SK-N-SH treated with all-trans-retinoic acid at 6 μM for 48 hours (cell line): Measurements from ENCODE around the gene MYNN.

Experiments used
- ATAC-seq: fragments of 200-7000 bp; cut with Tn5 transposase; 3 replicates; pipeline ENCODE4 v1.9.1; 2020; ENCODE audit warnings: mild to moderate bottlenecking, moderate library complexity
- ARNTL ChIP-seq: fragments of 450-650 bp; formaldehyde crosslinking; IDR thresholded peaks from 2 replicates; pipeline ENCODE4 v1.5.0; 2020; ENCODE audit warnings: low read depth, mild to moderate bottlenecking, moderate library complexity, borderline replicate concordance
- CSDC2 ChIP-seq: fragments of 250-450 bp; sonication (Bioruptor Pico); IDR thresholded peaks from 2 replicates; pipeline ENCODE4 v1.5.0; 2020; ENCODE audit warnings: mild to moderate bottlenecking, moderate library complexity
- ESRRG ChIP-seq: fragments of 250-450 bp; sonication (Bioruptor Pico); IDR thresholded peaks from 2 replicates; pipeline ENCODE4 v1.6.1; 2021; ENCODE audit warnings: mild to moderate bottlenecking
- GLIS3 ChIP-seq: fragments of 250-450 bp; sonication (Bioruptor Pico); IDR thresholded peaks from 2 replicates; pipeline ENCODE4 v1.5.0; 2020; ENCODE audit warnings: mild to moderate bottlenecking, moderate library complexity
- ISL1 ChIP-seq: fragments of 250-450 bp; sonication (Bioruptor Pico); IDR thresholded peaks from 2 replicates; pipeline ENCODE4 v2.1.2; 2022; ENCODE audit warnings: mild to moderate bottlenecking, moderate library complexity
- OSR1 ChIP-seq: fragments of 250-450 bp; sonication (Bioruptor Pico); IDR thresholded peaks from 2 replicates; pipeline ENCODE4 v1.8.0; 2022; ENCODE audit warnings: moderate library complexity, mild to moderate bottlenecking, inconsistent platforms
- PPARA ChIP-seq: fragments of 250-450 bp; sonication (Bioruptor Pico); IDR thresholded peaks from 2 replicates; pipeline ENCODE4 v1.5.0; 2020; ENCODE audit warnings: mild to moderate bottlenecking, borderline replicate concordance
- RARB ChIP-seq: fragments of 250-450 bp; sonication (Bioruptor Pico); IDR thresholded peaks from 2 replicates; pipeline ENCODE4 v1.8.0; 2021; ENCODE audit warnings: mild to moderate bottlenecking, moderate library complexity
- SNAI2 ChIP-seq: fragments of 250-450 bp; sonication (Bioruptor Pico); IDR thresholded peaks from 2 replicates; pipeline ENCODE4 v1.5.0; 2020; ENCODE audit warnings: mild to moderate bottlenecking, moderate library complexity
- TOX ChIP-seq: fragments of 250-450 bp; sonication (Bioruptor Pico); IDR thresholded peaks from 2 replicates; pipeline ENCODE4 v1.8.0; 2021; ENCODE audit warnings: mild to moderate bottlenecking, moderate library complexity, borderline replicate concordance
- ZC3H10 ChIP-seq: fragments of 250-450 bp; sonication (Bioruptor Pico); IDR thresholded peaks from 2 replicates; pipeline ENCODE4 v1.5.1; 2021; ENCODE audit warnings: mild to moderate bottlenecking, moderate library complexity
- ZFP3 ChIP-seq: fragments of 250-450 bp; sonication (Bioruptor Pico); IDR thresholded peaks from 2 replicates; pipeline ENCODE4 v1.5.0; 2020; ENCODE audit warnings: mild to moderate bottlenecking, moderate library complexity
- ZFP30 ChIP-seq: fragments of 450-650 bp; formaldehyde crosslinking; IDR thresholded peaks from 2 replicates; pipeline ENCODE4 v1.5.0; 2022; ENCODE audit warnings: mild to moderate bottlenecking, moderate library complexity
- ZNF565 ChIP-seq: fragments of 450-650 bp; formaldehyde crosslinking; conservative IDR thresholded peaks from 2 replicates; pipeline ENCODE4 v1.5.0; 2020; ENCODE audit warnings: low read depth, mild to moderate bottlenecking, moderate library complexity
- ZNF70 ChIP-seq: fragments of 450-650 bp; formaldehyde crosslinking; IDR thresholded peaks from 2 replicates; pipeline ENCODE4 v1.5.0; 2020; ENCODE audit warnings: mild to moderate bottlenecking, moderate library complexity
- ZNF8 ChIP-seq: fragments of 450-650 bp; formaldehyde crosslinking; IDR thresholded peaks from 2 replicates; pipeline ENCODE4 v1.5.0; 2020; ENCODE audit warnings: mild to moderate bottlenecking, moderate library complexity
- TF ChIP-seq, protein P1 (sequence below): fragments of 250-450 bp; sonication (Bioruptor Pico); IDR thresholded peaks from 2 replicates; pipeline ENCODE4 v1.8.0; 2021; ENCODE audit warnings: low read depth, mild to moderate bottlenecking, moderate library complexity, borderline replicate concordance
- TF ChIP-seq, protein P2 (sequence below): fragments of 250-450 bp; sonication (Bioruptor Pico); IDR thresholded peaks from 2 replicates; pipeline ENCODE4 v1.8.0; 2020; ENCODE audit warnings: mild to moderate bottlenecking, moderate library complexity, borderline replicate concordance
- TF ChIP-seq, protein P3 (sequence below): fragments of 250-450 bp; sonication (Bioruptor Pico); IDR thresholded peaks from 2 replicates; pipeline ENCODE4 v1.5.1; 2021; ENCODE audit warnings: mild to moderate bottlenecking, moderate library complexity
- TF ChIP-seq, protein P4 (sequence below): fragments of 250-450 bp; sonication (Bioruptor Pico); IDR thresholded peaks from 2 replicates; pipeline ENCODE4 v1.5.0; 2020; ENCODE audit warnings: mild to moderate bottlenecking, moderate library complexity
- TF ChIP-seq, protein P5 (sequence below): fragments of 250-450 bp; sonication (Bioruptor Pico); IDR thresholded peaks from 2 replicates; pipeline ENCODE4 v1.5.1; 2020; ENCODE audit warnings: low read depth, mild to moderate bottlenecking, moderate library complexity

The MYNN gene

DNA sequence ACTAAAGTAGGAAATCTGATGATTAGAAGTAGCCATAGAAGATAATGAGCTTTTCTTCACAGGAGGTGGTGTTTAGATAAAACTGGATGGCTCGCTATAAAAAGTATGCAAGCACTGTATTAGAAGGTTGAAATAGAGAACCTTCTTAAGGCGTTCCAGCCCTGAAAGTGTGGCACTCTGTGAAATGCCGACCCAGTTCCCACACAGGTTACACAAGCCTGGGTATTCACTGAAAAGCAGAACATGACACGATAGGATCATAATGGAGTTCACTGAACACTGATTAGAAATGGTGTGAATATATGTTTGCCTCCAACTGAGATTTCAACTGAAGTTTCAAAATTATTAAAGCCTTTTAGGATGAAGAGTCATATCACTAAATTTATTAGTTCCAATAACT lies 54.5 kb downstream of the MYNN start:
- TF ChIP-seq ZNF70 (CRISPR knock-in tag) (no peak), OSR1 (CRISPR knock-in tag) (no peak), GLIS3 (no peak), PPARA (CRISPR knock-in tag) (no peak), CSDC2 (CRISPR knock-in tag) (no peak)
- ATAC-seq = no peak

DNA sequence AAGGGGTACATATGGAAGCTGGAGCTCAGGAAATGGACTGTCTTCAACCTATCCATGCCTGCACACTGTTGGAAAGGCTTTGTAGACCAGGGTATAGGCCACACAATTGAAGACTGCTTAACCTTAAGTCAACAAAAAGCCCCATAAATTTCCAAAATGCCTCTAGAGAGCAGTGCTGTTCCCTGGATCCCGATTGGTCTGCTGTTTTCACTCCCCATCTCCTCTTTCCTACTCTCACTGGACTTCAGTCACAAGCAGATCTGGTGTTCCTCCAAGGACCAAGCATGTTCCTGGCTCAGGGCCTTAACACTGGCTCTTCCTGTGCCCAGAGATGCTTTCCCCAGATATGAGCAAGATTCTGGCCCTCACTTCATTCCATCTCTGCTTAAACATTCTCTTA lies 62.3 kb downstream of the MYNN start:
- no peak for TF ChIP-seq ISL1 (CRISPR knock-in tag)
- TF ChIP-seq ZNF565 (CRISPR knock-in tag) = no peak
- TF ChIP-seq TOX (CRISPR knock-in tag) = no peak
- TF ChIP-seq, protein P1, sequence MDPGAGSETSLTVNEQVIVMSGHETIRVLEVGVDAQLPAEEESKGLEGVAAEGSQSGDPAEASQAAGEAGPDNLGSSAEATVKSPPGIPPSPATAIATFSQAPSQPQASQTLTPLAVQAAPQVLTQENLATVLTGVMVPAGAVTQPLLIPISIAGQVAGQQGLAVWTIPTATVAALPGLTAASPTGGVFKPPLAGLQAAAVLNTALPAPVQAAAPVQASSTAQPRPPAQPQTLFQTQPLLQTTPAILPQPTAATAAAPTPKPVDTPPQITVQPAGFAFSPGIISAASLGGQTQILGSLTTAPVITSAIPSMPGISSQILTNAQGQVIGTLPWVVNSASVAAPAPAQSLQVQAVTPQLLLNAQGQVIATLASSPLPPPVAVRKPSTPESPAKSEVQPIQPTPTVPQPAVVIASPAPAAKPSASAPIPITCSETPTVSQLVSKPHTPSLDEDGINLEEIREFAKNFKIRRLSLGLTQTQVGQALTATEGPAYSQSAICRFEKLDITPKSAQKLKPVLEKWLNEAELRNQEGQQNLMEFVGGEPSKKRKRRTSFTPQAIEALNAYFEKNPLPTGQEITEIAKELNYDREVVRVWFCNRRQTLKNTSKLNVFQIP (CRISPR knock-in tag) = no peak
- no peak for TF ChIP-seq ARNTL
- TF ChIP-seq ZNF8 = no peak
- TF ChIP-seq ZFP30 (CRISPR knock-in tag) = no peak
- TF ChIP-seq, protein P2, sequence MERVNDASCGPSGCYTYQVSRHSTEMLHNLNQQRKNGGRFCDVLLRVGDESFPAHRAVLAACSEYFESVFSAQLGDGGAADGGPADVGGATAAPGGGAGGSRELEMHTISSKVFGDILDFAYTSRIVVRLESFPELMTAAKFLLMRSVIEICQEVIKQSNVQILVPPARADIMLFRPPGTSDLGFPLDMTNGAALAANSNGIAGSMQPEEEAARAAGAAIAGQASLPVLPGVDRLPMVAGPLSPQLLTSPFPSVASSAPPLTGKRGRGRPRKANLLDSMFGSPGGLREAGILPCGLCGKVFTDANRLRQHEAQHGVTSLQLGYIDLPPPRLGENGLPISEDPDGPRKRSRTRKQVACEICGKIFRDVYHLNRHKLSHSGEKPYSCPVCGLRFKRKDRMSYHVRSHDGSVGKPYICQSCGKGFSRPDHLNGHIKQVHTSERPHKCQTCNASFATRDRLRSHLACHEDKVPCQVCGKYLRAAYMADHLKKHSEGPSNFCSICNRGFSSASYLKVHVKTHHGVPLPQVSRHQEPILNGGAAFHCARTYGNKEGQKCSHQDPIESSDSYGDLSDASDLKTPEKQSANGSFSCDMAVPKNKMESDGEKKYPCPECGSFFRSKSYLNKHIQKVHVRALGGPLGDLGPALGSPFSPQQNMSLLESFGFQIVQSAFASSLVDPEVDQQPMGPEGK = no peak
- ATAC-seq = no peak

DNA sequence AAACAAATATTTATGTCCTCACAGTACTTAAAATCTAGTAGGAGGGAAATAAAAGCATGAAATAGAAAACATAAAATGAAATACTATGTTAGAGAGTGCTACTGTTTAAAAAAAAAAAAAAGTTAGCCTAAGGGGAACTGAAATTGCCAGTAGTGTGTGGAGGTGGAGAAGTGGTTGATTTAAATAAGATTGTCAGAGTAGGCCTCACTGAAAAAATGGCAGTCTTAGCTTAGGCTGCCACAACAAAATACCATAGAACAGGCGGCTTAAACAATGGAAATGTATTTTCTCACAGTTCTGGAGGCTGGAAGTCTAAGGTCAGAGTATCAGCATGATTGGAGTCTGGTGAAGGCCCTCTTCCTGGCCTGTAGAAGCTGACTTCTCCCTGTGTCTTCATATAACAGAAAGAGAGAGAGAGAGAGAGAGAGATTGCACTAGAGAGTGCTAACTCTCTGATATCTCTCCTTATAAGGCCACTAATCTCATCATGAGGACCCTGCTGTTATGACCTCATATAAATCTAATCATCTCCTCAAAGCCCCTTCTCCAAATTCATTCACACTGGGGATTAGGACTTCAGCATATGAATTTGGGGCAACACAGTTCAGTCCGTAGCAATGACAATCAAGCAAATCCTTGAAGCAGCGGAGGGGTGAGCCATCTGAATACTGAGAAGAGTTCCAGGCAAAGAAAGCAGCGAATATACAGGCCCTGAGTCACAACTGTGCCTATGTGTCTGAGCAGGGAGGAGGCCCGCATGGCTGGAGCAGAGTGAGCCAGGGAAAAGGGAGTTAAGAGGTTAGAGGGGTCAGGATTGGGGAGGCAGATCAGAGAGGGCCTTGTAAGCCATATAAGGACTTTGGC lies 63.1 kb downstream of the MYNN start:
- no peak for ATAC-seq
- TF ChIP-seq ESRRG (no peak), TOX (CRISPR knock-in tag) (no peak), SNAI2 (CRISPR knock-in tag) (no peak), ARNTL (no peak), ZNF70 (CRISPR knock-in tag) (no peak), ZC3H10 (CRISPR knock-in tag) (no peak), ZFP3 (CRISPR knock-in tag) (no peak), PPARA (CRISPR knock-in tag) (no peak), ZNF8 (no peak)
- TF ChIP-seq, protein P2 = no peak
- TF ChIP-seq, protein P3, sequence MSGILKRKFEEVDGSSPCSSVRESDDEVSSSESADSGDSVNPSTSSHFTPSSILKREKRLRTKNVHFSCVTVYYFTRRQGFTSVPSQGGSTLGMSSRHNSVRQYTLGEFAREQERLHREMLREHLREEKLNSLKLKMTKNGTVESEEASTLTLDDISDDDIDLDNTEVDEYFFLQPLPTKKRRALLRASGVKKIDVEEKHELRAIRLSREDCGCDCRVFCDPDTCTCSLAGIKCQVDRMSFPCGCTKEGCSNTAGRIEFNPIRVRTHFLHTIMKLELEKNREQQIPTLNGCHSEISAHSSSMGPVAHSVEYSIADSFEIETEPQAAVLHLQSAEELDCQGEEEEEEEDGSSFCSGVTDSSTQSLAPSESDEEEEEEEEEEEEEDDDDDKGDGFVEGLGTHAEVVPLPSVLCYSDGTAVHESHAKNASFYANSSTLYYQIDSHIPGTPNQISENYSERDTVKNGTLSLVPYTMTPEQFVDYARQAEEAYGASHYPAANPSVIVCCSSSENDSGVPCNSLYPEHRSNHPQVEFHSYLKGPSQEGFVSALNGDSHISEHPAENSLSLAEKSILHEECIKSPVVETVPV (CRISPR knock-in tag) = no peak
- TF ChIP-seq, protein P4, sequence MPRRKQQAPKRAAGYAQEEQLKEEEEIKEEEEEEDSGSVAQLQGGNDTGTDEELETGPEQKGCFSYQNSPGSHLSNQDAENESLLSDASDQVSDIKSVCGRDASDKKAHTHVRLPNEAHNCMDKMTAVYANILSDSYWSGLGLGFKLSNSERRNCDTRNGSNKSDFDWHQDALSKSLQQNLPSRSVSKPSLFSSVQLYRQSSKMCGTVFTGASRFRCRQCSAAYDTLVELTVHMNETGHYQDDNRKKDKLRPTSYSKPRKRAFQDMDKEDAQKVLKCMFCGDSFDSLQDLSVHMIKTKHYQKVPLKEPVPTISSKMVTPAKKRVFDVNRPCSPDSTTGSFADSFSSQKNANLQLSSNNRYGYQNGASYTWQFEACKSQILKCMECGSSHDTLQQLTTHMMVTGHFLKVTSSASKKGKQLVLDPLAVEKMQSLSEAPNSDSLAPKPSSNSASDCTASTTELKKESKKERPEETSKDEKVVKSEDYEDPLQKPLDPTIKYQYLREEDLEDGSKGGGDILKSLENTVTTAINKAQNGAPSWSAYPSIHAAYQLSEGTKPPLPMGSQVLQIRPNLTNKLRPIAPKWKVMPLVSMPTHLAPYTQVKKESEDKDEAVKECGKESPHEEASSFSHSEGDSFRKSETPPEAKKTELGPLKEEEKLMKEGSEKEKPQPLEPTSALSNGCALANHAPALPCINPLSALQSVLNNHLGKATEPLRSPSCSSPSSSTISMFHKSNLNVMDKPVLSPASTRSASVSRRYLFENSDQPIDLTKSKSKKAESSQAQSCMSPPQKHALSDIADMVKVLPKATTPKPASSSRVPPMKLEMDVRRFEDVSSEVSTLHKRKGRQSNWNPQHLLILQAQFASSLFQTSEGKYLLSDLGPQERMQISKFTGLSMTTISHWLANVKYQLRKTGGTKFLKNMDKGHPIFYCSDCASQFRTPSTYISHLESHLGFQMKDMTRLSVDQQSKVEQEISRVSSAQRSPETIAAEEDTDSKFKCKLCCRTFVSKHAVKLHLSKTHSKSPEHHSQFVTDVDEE (CRISPR knock-in tag) = no peak

DNA sequence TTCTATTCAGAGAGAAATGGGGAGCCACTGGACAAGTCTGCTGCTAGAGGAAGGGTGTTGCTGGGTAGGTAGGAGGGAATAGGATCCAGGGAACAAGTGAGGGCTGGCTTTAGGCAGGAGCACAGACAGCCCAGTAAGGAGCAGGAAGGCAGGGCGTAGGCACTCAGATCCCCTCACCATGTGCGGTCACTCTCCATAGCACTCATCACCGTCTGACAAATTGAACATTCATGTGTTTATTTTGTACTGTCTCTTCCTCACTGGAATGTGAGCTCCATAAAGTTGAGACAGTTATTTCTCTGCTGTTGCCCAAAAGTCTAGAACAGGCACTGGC lies 63.7 kb downstream of the MYNN start:
- no peak for TF ChIP-seq RARB (CRISPR knock-in tag)
- TF ChIP-seq, protein P5, sequence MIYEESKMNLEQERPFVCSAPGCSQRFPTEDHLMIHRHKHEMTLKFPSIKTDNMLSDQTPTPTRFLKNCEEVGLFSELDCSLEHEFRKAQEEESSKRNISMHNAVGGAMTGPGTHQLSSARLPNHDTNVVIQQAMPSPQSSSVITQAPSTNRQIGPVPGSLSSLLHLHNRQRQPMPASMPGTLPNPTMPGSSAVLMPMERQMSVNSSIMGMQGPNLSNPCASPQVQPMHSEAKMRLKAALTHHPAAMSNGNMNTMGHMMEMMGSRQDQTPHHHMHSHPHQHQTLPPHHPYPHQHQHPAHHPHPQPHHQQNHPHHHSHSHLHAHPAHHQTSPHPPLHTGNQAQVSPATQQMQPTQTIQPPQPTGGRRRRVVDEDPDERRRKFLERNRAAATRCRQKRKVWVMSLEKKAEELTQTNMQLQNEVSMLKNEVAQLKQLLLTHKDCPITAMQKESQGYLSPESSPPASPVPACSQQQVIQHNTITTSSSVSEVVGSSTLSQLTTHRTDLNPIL (CRISPR knock-in tag) = no peak
- TF ChIP-seq PPARA (CRISPR knock-in tag) = no peak
- TF ChIP-seq ARNTL = no peak
- no peak for ATAC-seq
